H9 (cell line): Measurements from ENCODE around the gene PDE3B. TPM values are rescaled to one million over a fixed set of nuclear protein-coding genes. Genes with fewer than 3 reads are reported as not detected.
A peak's percentile ranks its signal among the peaks of the same experiment; 100 is the strongest.

Experiments
- DNase-seq: peaks from one replicate; pipeline ENCODE4 v3.0.0-alpha.2; 2017
- H2AFZ ChIP-seq: one replicate; pipeline ENCODE4 v1.6.1; 2013; ENCODE audit warnings: mild to moderate bottlenecking, low read length, control low read depth, moderate library complexity
- H2AK5ac ChIP-seq: 2 replicates; pipeline ENCODE4 v1.6.1; 2013; ENCODE audit warnings: low read length, control low read depth, mixed read lengths; ENCODE audit not compliant: insufficient read length
- H2BK120ac ChIP-seq: one replicate; pipeline ENCODE4 v1.6.1; 2013; ENCODE audit warnings: low read depth, mild to moderate bottlenecking, low read length, control low read depth, inconsistent platforms; ENCODE audit not compliant: poor library complexity, severe bottlenecking
- H2BK12ac ChIP-seq: 2 replicates; pipeline ENCODE4 v1.6.1; 2013; ENCODE audit warnings: low read length, control low read depth, mixed read lengths, low read depth; ENCODE audit not compliant: insufficient read length
- H2BK15ac ChIP-seq: 2 replicates; pipeline ENCODE4 v1.6.1; 2013; ENCODE audit warnings: low read depth, low read length, control low read depth
- H2BK20ac ChIP-seq: one replicate; pipeline ENCODE4 v1.6.1; 2013; ENCODE audit warnings: low read depth, mild to moderate bottlenecking, low read length, control low read depth, inconsistent platforms; ENCODE audit not compliant: poor library complexity, severe bottlenecking
- H2BK5ac ChIP-seq: 2 replicates; pipeline ENCODE4 v1.6.1; 2013; ENCODE audit warnings: low read length, control low read depth, mixed read lengths; ENCODE audit not compliant: insufficient read length
- H3K14ac ChIP-seq: 2 replicates; pipeline ENCODE4 v1.6.1; 2013; ENCODE audit warnings: low read length, control low read depth; ENCODE audit not compliant: insufficient read depth
- H3K18ac ChIP-seq: 2 replicates; pipeline ENCODE4 v1.6.1; 2013; ENCODE audit warnings: low read depth, mild to moderate bottlenecking, mixed read lengths, low read length, control low read depth; ENCODE audit not compliant: insufficient read length
- H3K23ac ChIP-seq: 2 replicates; pipeline ENCODE4 v1.6.1; 2013; ENCODE audit warnings: low read length, control low read depth, mixed read lengths, low read depth; ENCODE audit not compliant: insufficient read length
- H3K23me2 ChIP-seq: 2 replicates; pipeline ENCODE4 v1.6.1; 2013; ENCODE audit warnings: low read depth, mild to moderate bottlenecking, mixed read lengths, low read length, control low read depth; ENCODE audit not compliant: insufficient read length, poor library complexity, severe bottlenecking
- H3K27ac ChIP-seq: 2 replicates; pipeline ENCODE4 v1.5.1; 2013; ENCODE audit warnings: low read length, control low read depth, mixed read lengths, low read depth; ENCODE audit not compliant: insufficient read length
- H3K27me3 ChIP-seq: 2 replicates; pipeline ENCODE4 v1.6.1; 2013; ENCODE audit warnings: low read length, control low read depth, inconsistent platforms; ENCODE audit not compliant: insufficient read depth
- H3K4ac ChIP-seq: 2 replicates; pipeline ENCODE4 v1.6.1; 2013; ENCODE audit warnings: low read depth, mild to moderate bottlenecking, control low read depth, inconsistent platforms, low read length, moderate library complexity
- H3K4me1 ChIP-seq: 2 replicates; pipeline ENCODE4 v1.6.1; 2013; ENCODE audit warnings: low read length, control low read depth, inconsistent platforms; ENCODE audit not compliant: insufficient read depth
- H3K4me2 ChIP-seq: 2 replicates; pipeline ENCODE4 v1.6.1; 2013; ENCODE audit warnings: low read length, control low read depth, mixed read lengths; ENCODE audit not compliant: insufficient read length, insufficient read depth
- H3K56ac ChIP-seq: 2 replicates; pipeline ENCODE4 v1.6.1; 2013; ENCODE audit warnings: low read depth, mild to moderate bottlenecking, mixed read lengths, low read length, control low read depth; ENCODE audit not compliant: insufficient read length
- H3K79me1 ChIP-seq: 2 replicates; pipeline ENCODE4 v1.6.1; 2013; ENCODE audit warnings: low read depth, mild to moderate bottlenecking, moderate library complexity, low read length, control low read depth, inconsistent platforms; ENCODE audit not compliant: insufficient read depth, poor library complexity, severe bottlenecking
- H3K79me2 ChIP-seq: 2 replicates; pipeline ENCODE4 v1.6.1; 2013; ENCODE audit warnings: low read length, control low read depth, inconsistent platforms; ENCODE audit not compliant: insufficient read depth
- H3K9ac ChIP-seq: 2 replicates; pipeline ENCODE4 v1.6.1; 2013; ENCODE audit warnings: low read length, control low read depth, mixed read lengths; ENCODE audit not compliant: insufficient read length; ENCODE audit errors: extremely low read depth
- H3K9me3 ChIP-seq: one replicate; pipeline ENCODE4 v1.6.1; 2013; ENCODE audit warnings: low read depth, low read length, inconsistent platforms; ENCODE audit not compliant: control insufficient read depth
- H3T11ph ChIP-seq: one replicate; pipeline ENCODE4 v1.6.1; 2013; ENCODE audit warnings: mild to moderate bottlenecking, low read length, control low read depth, inconsistent platforms
- H4K20me1 ChIP-seq: one replicate; pipeline ENCODE4 v1.6.1; 2013; ENCODE audit not compliant: control insufficient read depth, insufficient read length, insufficient read depth
- H4K5ac ChIP-seq: 2 replicates; pipeline ENCODE4 v1.6.1; 2013; ENCODE audit warnings: low read depth, mild to moderate bottlenecking, mixed read lengths, low read length, control low read depth; ENCODE audit not compliant: insufficient read length
- H4K8ac ChIP-seq: replicated peaks from 2 replicates; pipeline ENCODE4 v1.6.1; 2013; ENCODE audit warnings: low read length, control low read depth, mixed read lengths, low read depth; ENCODE audit not compliant: insufficient read length
- H4K91ac ChIP-seq: 2 replicates; pipeline ENCODE4 v1.6.1; 2013; ENCODE audit warnings: low read depth, mild to moderate bottlenecking, moderate library complexity, mixed read lengths, low read length, control low read depth; ENCODE audit not compliant: insufficient read length
- H3K27ac Mint-ChIP-seq, 3 experiments: 2 replicates in 2 of 3; 3 replicates in 1 of 3; pipeline ENCODE4 v1.8.0; 2020 to 2021; ENCODE audit warnings: mixed read lengths in 3 of 3, mild to moderate bottlenecking in 1 of 3, moderate library complexity in 1 of 3
- H3K27me3 Mint-ChIP-seq: 2 replicates; pipeline ENCODE4 v1.8.0; 2021; ENCODE audit warnings: low read depth, mild to moderate bottlenecking, moderate library complexity, mixed read lengths
- H3K36me3 Mint-ChIP-seq, 3 experiments: 2 replicates in 2 of 3; 3 replicates in 1 of 3; pipeline ENCODE4 v1.8.0; 2020 to 2021; ENCODE audit warnings: low read depth in 3 of 3, mixed read lengths in 3 of 3; ENCODE audit not compliant: insufficient read depth in 1 of 3
- H3K4me1 Mint-ChIP-seq, 2 experiments: 2 replicates each; pipeline ENCODE4 v1.8.0; 2020; ENCODE audit warnings: mixed read lengths in 2 of 2
- H3K4me3 Mint-ChIP-seq, 2 experiments: 2 replicates in 1 of 2; 3 replicates in 1 of 2; pipeline ENCODE4 v1.8.0; 2020 to 2021; ENCODE audit warnings: mild to moderate bottlenecking in 2 of 2, mixed read lengths in 2 of 2, moderate library complexity in 1 of 2
- H3K9me3 Mint-ChIP-seq, 2 experiments: 2 replicates in 1 of 2; 3 replicates in 1 of 2; pipeline ENCODE4 v1.8.0; 2020; ENCODE audit warnings: mild to moderate bottlenecking in 2 of 2, mixed read lengths in 2 of 2, moderate library complexity in 1 of 2
- CTCF ChIP-seq: fragments of 200-600 bp; sonication (generic); conservative IDR thresholded peaks from 3 replicates; pipeline ENCODE4 v1.8.0; 2021; ENCODE audit warnings: antibody characterized with exemption, mild to moderate bottlenecking
- WGBS: extraction: QIAGEN DNeasy Blood & Tissue Kit; methylation state at CpG from one replicate; pipeline ENCODE4 v1.1.7; 2013; ENCODE audit warnings: missing lambda C conversion rate, low lambda C conversion rate, mixed read lengths; ENCODE audit not compliant: insufficient read length; ENCODE audit errors: extremely low coverage; 5-methylcytosine and 5-hydroxymethylcytosine counted together
- total RNA-seq: library from RNA; stranded (reverse); gene quantifications from 2 replicates; pipeline ENCODE4 v1.2.1, GENCODE V29; 2021

The PDE3B gene
- total RNA-seq, 1 experiment from 2014 or later: 6.6 TPM

- Histone ChIP-seq H3K9me3 (no peaks in the 10 kb centered on the region), H3K4ac (no peak overlapping the region), H3K27me3 (no peaks in the 10 kb centered on the region), H3K9ac (no peak overlapping the region), H4K91ac (no peak overlapping the region), H2BK15ac (no peak overlapping the region), H3K23me2 (no peaks in the 10 kb centered on the region), H3K79me1 (no peaks in the 10 kb centered on the region), H2BK5ac (no peak overlapping the region), H2AFZ (no peak overlapping the region), H4K5ac (no peak overlapping the region), H2BK120ac (no peak overlapping the region), H3K4me2 (no peak overlapping the region), H3T11ph (no peak overlapping the region), H4K8ac (no peak overlapping the region), H3K27ac (no peak overlapping the region), H2BK12ac (no peak overlapping the region), H3K79me2 (no peaks in the 10 kb centered on the region), H3K18ac (no peak overlapping the region), H3K4me1 (no peaks in the 10 kb centered on the region), H3K14ac (no peak overlapping the region), H2AK5ac (no peak overlapping the region), H3K23ac (no peak overlapping the region), H3K56ac (no peak overlapping the region), H2BK20ac (no peak overlapping the region), H4K20me1 (no peaks in the 10 kb centered on the region)
- 0 out of 7 replicates have a peak overlapping the region, but pooled peaks of 1 of the 3 experiments have one; percentile 2 for H3K27ac Mint-ChIP-seq
- no CpG with 5 or more reads among the region's 1 CpG for WGBS
- no peak for TF ChIP-seq CTCF
- no peak for DNase-seq
- H3K27me3 Mint-ChIP-seq: no peaks in the 10 kb centered on the region
- H3K9me3 Mint-ChIP-seq: peaks cover 0 to 3% of the 10 kb centered on the region in 2 experiments; a peak in 2 of 5 replicates
- no peak overlapping the region for H3K4me3 Mint-ChIP-seq
- H3K4me1 Mint-ChIP-seq: no peaks in the 10 kb centered on the region
- H3K36me3 Mint-ChIP-seq: peaks cover 0 to 4% (median 4%) of the 10 kb centered on the region in 3 experiments; a peak in 4 of 7 replicates
Observed at GRCh38 chr11:14609902-14610301, 33.7 kb upstream of the PDE3B start.
